Measurements from ENCODE around the gene PACRG. TPM values are rescaled to one million over a fixed set of nuclear protein-coding genes. Genes with fewer than 3 reads are reported as not detected.

The PACRG gene
- total and polyA plus RNA-seq, 2 of the 8 experiments (the other 6 are each of a cell fraction or from before 2014, with no cell fraction given): 0.44 to 0.54 TPM

- Histone ChIP-seq H2BK5ac (ENCODE audit: low read depth, low read length) (no peak overlapping the region), H4K91ac (replicated peaks; ENCODE audit: insufficient read length, low read length) (no peak overlapping the region), H3K56ac (replicated peaks; ENCODE audit: insufficient read length, low read depth, low read length) (no peak overlapping the region), H3K14ac (ENCODE audit: insufficient read length) (no peak overlapping the region), H3K79me2 (ENCODE audit: control insufficient read depth in 1 of 2, insufficient read depth in 2 of 2, low read length in 2 of 2) (no peaks in the 10 kb centered on the region), H4K5ac (ENCODE audit: insufficient read length, low read depth, low read length) (no peak overlapping the region), H3K4me1 (replicated peaks in 1 of 4; ENCODE audit: control insufficient read depth in 3 of 4, insufficient read depth in 4 of 4, low read length in 3 of 4) (peaks cover 0 to 16% (median 3%) of the 10 kb centered on the region in 4 experiments; a peak in 5 of 7 replicates), H2BK15ac (ENCODE audit: low read length) (no peak overlapping the region), H3K4ac (replicated peaks; ENCODE audit: insufficient read length, low read depth, low read length) (no peak overlapping the region), H2BK20ac (ENCODE audit: low read length) (no peak overlapping the region), H3K23me2 (ENCODE audit: low read depth, low read length) (no peaks in the 10 kb centered on the region), H2AK5ac (ENCODE audit: low read depth, low read length) (no peak overlapping the region), H3K9ac (replicated peaks in 1 of 4; ENCODE audit: extremely low read depth in 1 of 4, low read depth in 3 of 4, low read length in 3 of 4) (no peak overlapping the region), H3K27ac (ENCODE audit: low read depth, low read length) (no peak overlapping the region), H3K36me3 (ENCODE audit: control insufficient read depth in 2 of 4, insufficient read depth in 4 of 4, low read length in 3 of 4) (no peaks in the 10 kb centered on the region), H3K18ac (ENCODE audit: extremely low read depth, low read length) (no peak overlapping the region), H3K4me2 (ENCODE audit: insufficient read depth in 1 of 2, low read depth in 2 of 2, low read length in 2 of 2) (no peak overlapping the region), H2BK120ac (replicated peaks; ENCODE audit: low read depth, low read length) (no peak overlapping the region), H3K23ac (ENCODE audit: insufficient read length) (no peak overlapping the region), H2BK12ac (ENCODE audit: low read depth, low read length) (no peak overlapping the region), H3K4me3 (ENCODE audit: extremely low read depth in 1 of 4, insufficient read depth in 2 of 4, low read depth in 3 of 4, low read length in 4 of 4) (no peak overlapping the region), H3K9me3 (ENCODE audit: insufficient read depth in 2 of 2, low read depth in 1 of 2, low read length in 1 of 2) (no peaks in the 10 kb centered on the region), H4K8ac (ENCODE audit: extremely low read depth, insufficient read depth, low read length) (no peak overlapping the region), H4K20me1 (replicated peaks in 1 of 2; ENCODE audit: control insufficient read depth in 1 of 2, insufficient read depth in 2 of 2, low read length in 2 of 2) (no peaks in the 10 kb centered on the region), H3K79me1 (ENCODE audit: low read depth, low read length) (no peaks in the 10 kb centered on the region), H3K27me3 (replicated peaks in 1 of 4; ENCODE audit: control insufficient read depth in 3 of 4, extremely low read depth in 1 of 4, insufficient read depth in 3 of 4, low read length in 3 of 4) (no peaks in the 10 kb centered on the region), H2AFZ (ENCODE audit: low read length) (no peak overlapping the region)
- POLR2A ChIA-PET (ENCODE audit: partially characterized antibody): interaction anchor here (0.6 kb wide), 1 partner anchor 366 kb away, joined by 3 read pairs; no protein-coding TSS in a partner anchor
- FAIRE-seq (no peak), DNase-seq (ENCODE audit: low read depth in 1 of 2, low spot score in 2 of 2) (no peak)
- 91% methylated on average over 3 of the region's 3 CpGs; no CpG with 5 or more reads in 1 of the 2 experiments for WGBS, 2 experiments (ENCODE audit: extremely low coverage in 1 of 2, insufficient coverage in 1 of 2, insufficient read length in 1 of 2, insufficient replicate concordance in 2 of 2, low coverage in 1 of 2, low lambda C conversion rate in 2 of 2, missing lambda C conversion rate in 1 of 2)
- no peak for TF ChIP-seq ATF3 (IDR thresholded peaks at IDR 0.05; ENCODE audit: insufficient read depth, low read depth, low read length)
- TF ChIP-seq JUND (IDR thresholded peaks at IDR 0.05; ENCODE audit: low read length): no peak
- TF ChIP-seq SP1 (IDR thresholded peaks at IDR 0.05; ENCODE audit: low read depth, low read length): no peak
- TF ChIP-seq KDM5A (IDR thresholded peaks at IDR 0.05; ENCODE audit: low read length): no peak
- TF ChIP-seq GTF2F1 (IDR thresholded peaks at IDR 0.05; ENCODE audit: borderline replicate concordance, low read depth, low read length): no peak
- no peak for TF ChIP-seq SP2 (IDR thresholded peaks at IDR 0.05; ENCODE audit: low read length)
- no peak for TF ChIP-seq CEBPB (IDR thresholded peaks at IDR 0.05; ENCODE audit: low read depth, low read length)
- TF ChIP-seq E2F6 (IDR thresholded peaks at IDR 0.05): no peak
- TF ChIP-seq TCF12 (IDR thresholded peaks at IDR 0.05; ENCODE audit: low read depth, low read length): no peak
- no peak for TF ChIP-seq KDM4A (IDR thresholded peaks at IDR 0.05; ENCODE audit: low read depth, low read length, severe bottlenecking)
- no peak for TF ChIP-seq POLR2A (IDR thresholded peaks at IDR 0.05; ENCODE audit: control extremely low read depth in 1 of 2, low read depth in 2 of 2, low read length in 2 of 2)
- TF ChIP-seq RBBP5 (IDR thresholded peaks at IDR 0.05; ENCODE audit: borderline replicate concordance, low read depth, low read length): no peak
- no peak for TF ChIP-seq TEAD4 (IDR thresholded peaks at IDR 0.05; ENCODE audit: low read depth, low read length)
- CTCF ChIA-PET (ENCODE audit: partially characterized antibody): interaction anchor here (0.6 to 2.0 kb wide), 9 partner anchors 9 to 578 kb away, joined by 3 to 11 read pairs (median 3); no protein-coding TSS in a partner anchor
Observed at GRCh38 chr6:163183806-163184205, 456.0 kb downstream of the PACRG start.
